ENCODE measurements around the gene CCNY.

Gene CCNY

GRCh38 chr10:35363587-35363986, 27.3 kb downstream of the CCNY start:
- TF ChIP-seq SIN3A (IDR thresholded peaks at IDR 0.05; ENCODE audit: borderline replicate concordance, insufficient read depth, low read length) (no peak), FOXP2 (optimal IDR thresholded peaks at IDR 0.05; ENCODE audit: borderline replicate concordance, extremely low read depth, extremely low read length, insufficient read depth) (no peak), TAF1 (IDR thresholded peaks at IDR 0.05; ENCODE audit: borderline replicate concordance, insufficient read depth, low read length) (no peak), POLR2AphosphoS5 (IDR thresholded peaks at IDR 0.05; ENCODE audit: low read depth, low read length) (no peak)
- TF ChIP-seq, protein P1, sequence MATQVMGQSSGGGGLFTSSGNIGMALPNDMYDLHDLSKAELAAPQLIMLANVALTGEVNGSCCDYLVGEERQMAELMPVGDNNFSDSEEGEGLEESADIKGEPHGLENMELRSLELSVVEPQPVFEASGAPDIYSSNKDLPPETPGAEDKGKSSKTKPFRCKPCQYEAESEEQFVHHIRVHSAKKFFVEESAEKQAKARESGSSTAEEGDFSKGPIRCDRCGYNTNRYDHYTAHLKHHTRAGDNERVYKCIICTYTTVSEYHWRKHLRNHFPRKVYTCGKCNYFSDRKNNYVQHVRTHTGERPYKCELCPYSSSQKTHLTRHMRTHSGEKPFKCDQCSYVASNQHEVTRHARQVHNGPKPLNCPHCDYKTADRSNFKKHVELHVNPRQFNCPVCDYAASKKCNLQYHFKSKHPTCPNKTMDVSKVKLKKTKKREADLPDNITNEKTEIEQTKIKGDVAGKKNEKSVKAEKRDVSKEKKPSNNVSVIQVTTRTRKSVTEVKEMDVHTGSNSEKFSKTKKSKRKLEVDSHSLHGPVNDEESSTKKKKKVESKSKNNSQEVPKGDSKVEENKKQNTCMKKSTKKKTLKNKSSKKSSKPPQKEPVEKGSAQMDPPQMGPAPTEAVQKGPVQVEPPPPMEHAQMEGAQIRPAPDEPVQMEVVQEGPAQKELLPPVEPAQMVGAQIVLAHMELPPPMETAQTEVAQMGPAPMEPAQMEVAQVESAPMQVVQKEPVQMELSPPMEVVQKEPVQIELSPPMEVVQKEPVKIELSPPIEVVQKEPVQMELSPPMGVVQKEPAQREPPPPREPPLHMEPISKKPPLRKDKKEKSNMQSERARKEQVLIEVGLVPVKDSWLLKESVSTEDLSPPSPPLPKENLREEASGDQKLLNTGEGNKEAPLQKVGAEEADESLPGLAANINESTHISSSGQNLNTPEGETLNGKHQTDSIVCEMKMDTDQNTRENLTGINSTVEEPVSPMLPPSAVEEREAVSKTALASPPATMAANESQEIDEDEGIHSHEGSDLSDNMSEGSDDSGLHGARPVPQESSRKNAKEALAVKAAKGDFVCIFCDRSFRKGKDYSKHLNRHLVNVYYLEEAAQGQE (IDR thresholded peaks at IDR 0.05; ENCODE audit: insufficient read depth in 1 of 2, low read depth in 2 of 2, low read length in 2 of 2): no peak

GRCh38 chr10:35364808-35365207, 28.5 kb downstream of the CCNY start:
- no peak for TF ChIP-seq TAF1 (IDR thresholded peaks at IDR 0.05; ENCODE audit: borderline replicate concordance, insufficient read depth, low read length)
- no peak for TF ChIP-seq SIN3A (IDR thresholded peaks at IDR 0.05; ENCODE audit: borderline replicate concordance, insufficient read depth, low read length)
- TF ChIP-seq, protein P1 (IDR thresholded peaks at IDR 0.05; ENCODE audit: insufficient read depth in 1 of 2, low read depth in 2 of 2, low read length in 2 of 2): no peak
- TF ChIP-seq FOXP2 (optimal IDR thresholded peaks at IDR 0.05; ENCODE audit: borderline replicate concordance, extremely low read depth, extremely low read length, insufficient read depth): no peak
- TF ChIP-seq POLR2AphosphoS5 (IDR thresholded peaks at IDR 0.05; ENCODE audit: low read depth, low read length): no peak

DNA sequence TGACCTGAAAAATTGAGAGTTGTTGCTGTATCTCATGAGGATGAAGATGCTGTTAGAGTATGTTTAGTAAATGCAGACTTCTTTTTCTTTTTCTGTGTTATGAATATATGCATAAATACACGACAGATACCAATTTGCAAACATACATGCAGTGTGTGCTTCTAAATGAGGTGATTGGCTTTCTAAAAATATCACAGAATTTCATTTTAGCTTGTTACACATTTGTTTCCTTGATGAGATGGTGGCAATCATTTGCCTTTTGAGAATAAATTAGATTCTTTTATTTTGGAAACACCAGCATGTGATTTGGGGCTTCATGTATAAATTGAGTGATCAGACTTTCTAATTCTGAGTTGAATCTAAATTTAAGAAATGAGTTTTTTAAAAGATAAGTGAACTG, 29.7 kb downstream of the CCNY start:
- TF ChIP-seq, protein P1 (IDR thresholded peaks at IDR 0.05; ENCODE audit: insufficient read depth in 1 of 2, low read depth in 2 of 2, low read length in 2 of 2): no peak
- TF ChIP-seq SIN3A (IDR thresholded peaks at IDR 0.05; ENCODE audit: borderline replicate concordance, insufficient read depth, low read length): no peak
- TF ChIP-seq TAF1 (IDR thresholded peaks at IDR 0.05; ENCODE audit: borderline replicate concordance, insufficient read depth, low read length): no peak
- no peak for TF ChIP-seq FOXP2 (optimal IDR thresholded peaks at IDR 0.05; ENCODE audit: borderline replicate concordance, extremely low read depth, extremely low read length, insufficient read depth)
- TF ChIP-seq POLR2AphosphoS5 (IDR thresholded peaks at IDR 0.05; ENCODE audit: low read depth, low read length): no peak

DNA sequence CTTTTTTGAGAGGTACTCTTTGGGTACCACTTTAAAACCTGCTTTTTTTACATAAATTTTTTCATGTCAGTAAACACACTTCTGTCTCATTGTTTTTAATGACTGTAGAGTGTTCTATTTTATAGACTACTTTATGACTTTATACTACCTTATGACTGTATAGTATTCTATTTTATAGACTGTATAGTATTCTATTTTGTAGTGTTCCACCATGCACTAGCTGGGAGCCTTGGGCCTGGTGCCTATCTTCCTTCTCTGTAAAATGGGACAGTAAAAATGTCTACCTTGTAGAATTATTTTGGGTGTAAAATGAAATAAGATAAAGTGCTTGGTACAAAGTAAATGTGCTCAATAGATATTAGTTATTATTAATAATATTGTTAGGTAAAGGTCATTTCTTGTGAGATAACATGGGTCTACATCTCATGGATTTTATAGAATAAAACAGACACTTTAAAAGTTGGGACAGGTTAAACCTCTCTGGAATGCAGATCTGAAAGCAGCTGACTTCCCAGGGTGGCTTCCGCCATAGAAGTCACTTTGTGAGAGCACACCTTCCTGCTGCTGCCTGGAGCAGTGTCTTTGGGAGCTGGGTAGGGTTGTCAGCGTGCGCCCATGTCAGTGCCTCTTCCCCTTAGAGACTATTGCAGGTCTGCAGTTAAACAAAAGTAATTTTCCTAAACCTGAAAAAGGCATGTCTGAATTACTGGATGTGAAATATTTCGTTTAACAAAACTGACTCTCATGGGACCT, 31.0 kb downstream of the CCNY start:
- TF ChIP-seq POLR2AphosphoS5 (IDR thresholded peaks at IDR 0.05; ENCODE audit: low read depth, low read length) (no peak), SIN3A (IDR thresholded peaks at IDR 0.05; ENCODE audit: borderline replicate concordance, insufficient read depth, low read length) (no peak), TAF1 (IDR thresholded peaks at IDR 0.05; ENCODE audit: borderline replicate concordance, insufficient read depth, low read length) (no peak), FOXP2 (optimal IDR thresholded peaks at IDR 0.05; ENCODE audit: borderline replicate concordance, extremely low read depth, extremely low read length, insufficient read depth) (no peak)
- TF ChIP-seq, protein P1 (IDR thresholded peaks at IDR 0.05; ENCODE audit: insufficient read depth in 1 of 2, low read depth in 2 of 2, low read length in 2 of 2): no peak
